T-helper 22 cell (primary cell): ENCODE results near the gene ERO1A.

Experiments
- DNase-seq: peaks from one replicate; pipeline ENCODE4 v3.0.0-alpha.2; 2020; ENCODE audit warnings: low read depth

The ERO1A gene

DNA sequence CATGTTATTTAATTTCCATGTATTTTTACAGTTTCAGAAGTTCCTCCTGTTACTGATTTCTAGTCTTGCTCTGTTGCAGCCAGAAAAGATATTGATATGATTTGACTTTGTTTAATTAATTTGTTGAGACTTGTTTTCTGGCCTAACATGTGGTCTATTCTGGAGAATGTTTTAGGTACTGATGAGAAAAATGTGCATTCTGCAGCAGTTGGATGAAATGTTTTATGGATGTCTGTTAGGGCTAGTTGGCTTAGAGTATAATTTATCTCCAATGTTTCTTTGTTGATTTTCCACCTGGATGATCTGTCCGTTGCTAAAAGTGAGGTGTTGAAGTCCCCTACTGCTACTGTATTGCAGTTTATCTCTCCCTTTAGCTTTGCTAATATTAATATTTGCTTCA lies 88.3 kb downstream of the ERO1A start:
- no peak for DNase-seq

DNA sequence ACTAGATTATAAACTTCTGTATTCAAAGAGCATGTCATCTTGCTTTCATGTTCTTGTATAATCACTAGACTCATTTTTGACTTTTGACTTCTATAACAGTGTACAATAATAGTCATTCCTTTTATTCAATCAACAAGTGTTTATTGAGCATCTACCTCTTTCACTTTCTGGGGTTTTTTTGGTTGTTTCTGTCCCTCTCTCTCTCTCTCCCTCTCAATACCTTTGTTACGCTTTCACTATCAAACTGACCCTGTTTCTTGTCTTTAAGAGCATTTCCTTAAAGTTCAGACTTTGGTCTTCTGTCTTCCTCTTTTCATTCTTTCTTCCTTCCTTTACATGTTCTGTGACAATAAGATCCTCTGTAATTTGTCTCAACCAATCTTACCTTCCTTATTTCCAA lies 93.2 kb downstream of the ERO1A start:
- no peak for DNase-seq

DNA sequence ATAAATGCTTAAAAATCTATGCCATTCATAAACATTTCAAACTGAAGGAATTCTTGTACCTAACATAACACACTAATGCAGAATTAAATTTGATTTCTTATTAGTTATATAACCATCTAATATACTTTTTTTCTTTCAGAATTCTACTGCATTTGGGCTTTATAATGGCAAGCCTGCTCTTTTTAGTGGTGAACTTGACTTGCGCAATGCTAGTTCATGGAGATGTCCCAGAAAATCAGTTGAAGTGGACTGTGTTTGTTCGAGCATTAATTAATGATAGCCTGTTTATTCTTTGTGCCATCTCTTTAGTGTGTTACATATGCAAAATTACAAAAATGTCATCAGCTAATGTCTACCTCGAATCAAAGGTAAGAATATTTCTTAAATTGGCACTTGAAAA lies 95.4 kb downstream of the ERO1A start:
- DNase-seq: no peak

- DNase-seq: no peak
Observed at GRCh38 chr14:52598568-52598967, 96.8 kb downstream of the ERO1A start.

DNA sequence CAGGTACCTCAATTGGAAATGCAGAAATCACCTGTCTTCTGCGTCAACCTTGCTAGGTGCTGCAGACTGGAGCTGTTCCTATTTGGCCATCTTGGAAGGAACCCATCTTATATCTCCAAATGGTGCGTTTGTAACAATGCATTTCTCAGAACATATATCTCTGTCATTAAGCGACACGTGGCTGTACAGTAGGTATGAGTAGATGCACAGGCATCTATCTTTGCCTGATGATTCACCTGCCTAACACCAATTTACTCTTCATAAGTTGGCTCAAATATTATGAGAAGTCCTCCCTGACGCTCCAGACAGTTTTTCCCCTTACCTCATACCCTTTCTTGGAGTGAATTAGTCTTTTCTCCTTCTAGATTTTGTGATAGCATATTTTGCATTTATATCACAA lies 98.5 kb downstream of the ERO1A start:
- DNase-seq: no peak

DNA sequence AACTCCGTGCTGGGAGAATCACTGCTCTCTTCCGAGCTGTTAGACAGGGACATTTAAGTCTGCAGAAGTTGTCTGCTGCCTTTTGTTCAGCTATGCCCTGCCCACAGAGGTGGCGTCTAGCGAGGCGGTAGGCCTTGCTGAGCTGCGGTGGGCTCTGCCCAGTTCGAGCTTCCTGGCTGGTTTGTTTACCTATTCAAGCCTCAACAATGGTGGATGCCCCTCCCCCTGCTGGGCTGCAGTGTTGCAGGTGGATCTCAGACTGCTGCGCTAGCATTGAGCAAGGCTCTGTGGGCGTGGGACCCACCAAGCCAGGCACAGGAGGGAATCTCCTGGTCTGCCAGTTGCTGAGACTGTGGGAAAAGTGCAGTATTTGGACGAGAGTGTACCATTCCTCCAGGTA lies 99.0 kb downstream of the ERO1A start:
- no peak for DNase-seq

DNA sequence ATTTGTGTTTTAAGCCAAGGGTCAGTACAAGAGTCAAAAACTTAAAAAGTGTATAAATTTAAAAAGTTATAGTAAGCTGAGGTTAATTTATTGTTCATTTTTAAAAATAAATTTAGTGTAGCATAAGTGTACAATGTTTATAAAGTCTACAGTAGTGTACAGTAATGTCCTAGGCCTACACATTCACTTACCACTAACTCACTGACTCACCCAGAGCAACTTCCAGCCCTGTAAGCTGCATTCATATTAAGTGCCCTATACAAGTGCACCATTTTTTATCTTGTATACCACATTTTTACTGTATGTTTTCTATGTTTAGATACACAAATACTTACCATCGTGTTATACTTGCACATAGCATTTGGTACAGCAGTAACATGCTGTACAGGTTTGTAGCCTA lies 105.0 kb downstream of the ERO1A start:
- no peak for DNase-seq
